NCI-H1417 treated with DMSO at 0.1 percent for 48 hours (cell line): ENCODE data around the gene ARPC5.
"Not testable (repeated sequence)": the region's sequence is repeated elsewhere in the genome, so short reads cannot be mapped to it uniquely, and the experiment has no call there.

Experiments used
- DNase-seq: peaks from one replicate; lab custom pipeline; 2025; lab: John Stamatoyannopoulos, UW

ARPC5 gene

DNA sequence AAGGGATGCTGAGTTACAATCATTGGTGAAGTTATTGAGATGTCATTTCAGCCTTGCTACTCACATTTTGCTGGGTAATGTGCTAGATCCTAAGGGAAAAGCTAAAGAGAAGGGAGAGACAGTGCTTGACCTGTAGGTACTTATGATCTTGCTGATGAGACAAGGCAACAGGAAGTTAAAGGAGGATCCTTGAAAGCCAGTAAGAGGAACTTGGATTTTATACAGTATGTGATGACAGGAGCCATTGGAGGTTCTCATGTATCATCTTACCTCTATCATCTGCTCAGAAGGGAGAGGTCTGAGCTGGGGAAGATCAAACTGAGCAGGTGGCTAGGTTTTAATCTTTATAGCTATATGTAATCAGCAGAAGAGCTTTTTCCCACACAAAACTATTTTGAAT, 11.2 kb upstream of the ARPC5 start:
- DNase-seq, result no peak

DNA sequence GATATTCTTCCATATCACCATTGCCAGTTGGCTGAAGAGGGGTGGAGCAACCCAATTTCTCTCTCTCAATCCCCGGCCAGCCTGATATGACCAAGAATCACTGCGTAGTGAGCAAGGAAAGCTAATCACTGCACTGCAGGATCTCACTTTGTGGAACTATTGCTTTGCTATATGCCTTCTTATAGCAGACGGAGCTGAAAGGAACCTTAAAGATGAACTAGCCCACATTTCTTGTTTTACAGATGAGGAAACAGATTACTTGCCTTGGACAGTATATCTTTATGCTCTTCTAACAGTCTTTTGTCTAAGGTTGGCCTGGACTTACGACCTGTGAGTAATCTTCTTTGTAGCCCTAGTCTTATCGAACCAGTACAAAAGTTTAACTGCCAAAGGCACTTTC, 9.9 kb upstream of the ARPC5 start:
- DNase-seq, result no peak

GRCh38 chr1:183642166-183642565, 6.6 kb upstream of the ARPC5 start:
- no peak for DNase-seq

DNA sequence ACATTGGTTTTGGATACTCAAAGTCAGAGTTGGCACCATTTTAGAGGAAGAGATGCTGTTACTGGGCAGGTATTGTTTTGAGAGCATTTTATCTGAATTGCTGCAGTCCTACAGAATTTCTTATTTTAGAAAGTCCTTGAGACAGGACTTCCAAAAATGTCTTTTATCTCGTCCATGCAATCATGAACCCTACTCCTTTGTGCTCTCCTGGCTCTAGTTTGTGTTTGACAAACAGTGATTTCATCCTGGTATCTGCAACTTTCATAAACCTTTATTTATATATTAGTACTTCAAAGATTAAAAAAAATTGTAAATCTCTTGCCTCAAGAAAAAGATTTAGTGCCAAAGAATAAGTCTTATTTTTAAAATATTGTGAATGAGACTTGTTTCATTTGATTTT, 4.6 kb upstream of the ARPC5 start:
- no peak for DNase-seq

- DNase-seq, result no peak
These were observed 3.2 kb upstream of the ARPC5 start for GRCh38 chr1:183638649-183639387.

DNA sequence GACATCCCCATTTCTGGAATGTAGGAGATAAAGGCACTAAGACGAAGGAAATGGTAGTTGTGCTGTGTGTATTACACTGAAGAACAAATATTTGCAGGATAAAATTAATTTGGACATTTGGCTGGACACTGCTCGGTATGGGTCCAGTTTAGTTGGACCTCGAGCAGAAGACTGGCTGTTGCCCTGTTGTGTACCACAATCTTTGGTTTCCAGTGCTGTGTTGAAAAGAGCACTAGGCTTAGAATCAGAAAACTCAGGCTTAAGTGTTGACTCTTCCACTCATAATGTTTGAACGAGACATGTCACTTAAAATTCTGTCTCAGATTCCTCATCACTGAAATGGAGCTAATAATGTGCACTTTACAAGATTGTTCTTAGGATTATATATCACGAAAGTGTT, 1.2 kb upstream of the ARPC5 start:
- no peak for DNase-seq

GRCh38 chr1:183636334-183636682, 725 bp upstream of the ARPC5 start:
- DNase-seq, result no peak

DNA sequence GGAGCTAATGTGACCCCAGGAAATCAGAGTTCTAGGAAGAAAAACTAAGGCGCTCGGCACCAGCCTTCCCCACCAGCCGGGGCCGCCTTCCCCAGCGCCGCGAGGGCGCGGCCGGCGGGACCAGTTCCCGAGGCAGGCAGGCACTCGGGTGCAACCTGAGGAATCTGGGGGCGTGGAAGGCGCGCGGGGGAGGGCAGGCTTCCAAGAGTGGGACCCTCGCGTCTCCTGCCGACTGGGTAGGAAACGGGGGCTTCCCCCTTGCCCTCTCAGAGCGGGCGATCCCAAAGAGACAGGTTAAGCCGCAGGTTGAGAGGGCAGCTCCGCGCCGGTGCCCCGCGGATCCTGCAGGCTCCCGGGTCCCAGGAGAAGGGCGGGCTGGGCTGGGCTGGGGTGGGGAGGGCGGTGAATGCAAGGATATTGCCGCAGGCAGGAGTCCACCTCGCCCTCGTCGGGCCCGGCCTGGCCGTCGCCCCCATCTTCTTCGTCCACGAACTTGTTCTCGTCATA, 431 bp downstream of the ARPC5 start:
- DNase-seq, result no peak

GRCh38 chr1:183634429-183635065, 1.0 kb downstream of the ARPC5 start:
- no peak for DNase-seq

- DNase-seq, result no peak
These were observed 1.8 kb downstream of the ARPC5 start for GRCh38 chr1:183633676-183634343.

DNA sequence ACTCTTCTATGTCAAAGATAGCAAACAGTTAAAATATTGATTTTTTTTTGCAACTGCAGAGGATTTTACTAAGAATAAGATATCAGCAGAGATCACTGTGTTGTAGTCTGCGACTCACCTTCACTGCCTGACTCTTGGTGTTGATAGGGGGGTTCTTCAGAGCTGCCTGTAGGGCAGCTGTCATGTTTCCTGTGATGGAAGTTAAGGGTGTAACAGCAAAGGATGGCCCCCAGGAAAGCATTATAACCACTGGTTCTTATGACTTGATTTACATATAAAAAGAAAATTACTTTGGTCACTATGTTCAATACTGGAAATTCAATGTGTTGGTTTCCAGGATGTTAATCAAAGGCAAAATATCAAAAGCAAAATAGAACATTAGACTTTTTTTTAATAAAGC, 2.6 kb downstream of the ARPC5 start:
- no peak for DNase-seq

GRCh38 chr1:183632114-183632513, 3.5 kb downstream of the ARPC5 start:
- DNase-seq, result no peak

DNA sequence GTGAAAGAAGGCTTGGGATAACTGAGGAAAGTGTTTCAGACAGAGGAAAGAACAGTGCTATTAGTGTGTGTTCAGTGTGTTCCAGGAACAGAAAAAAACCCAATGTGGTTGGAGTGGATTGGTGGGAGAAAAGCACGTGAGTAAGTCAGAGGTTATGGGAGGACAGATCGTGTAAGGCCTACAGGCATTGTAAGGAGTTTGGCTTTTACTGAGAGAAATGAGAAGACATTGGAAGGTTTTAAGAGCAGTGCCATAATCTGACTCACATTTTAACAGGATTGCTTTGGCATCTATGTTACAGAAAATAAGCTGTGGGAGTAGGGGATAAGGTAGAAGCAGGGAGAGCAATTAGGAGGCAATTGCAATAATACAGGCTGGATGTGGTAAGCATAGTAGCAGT, 4.8 kb downstream of the ARPC5 start:
- DNase-seq, result no peak

DNA sequence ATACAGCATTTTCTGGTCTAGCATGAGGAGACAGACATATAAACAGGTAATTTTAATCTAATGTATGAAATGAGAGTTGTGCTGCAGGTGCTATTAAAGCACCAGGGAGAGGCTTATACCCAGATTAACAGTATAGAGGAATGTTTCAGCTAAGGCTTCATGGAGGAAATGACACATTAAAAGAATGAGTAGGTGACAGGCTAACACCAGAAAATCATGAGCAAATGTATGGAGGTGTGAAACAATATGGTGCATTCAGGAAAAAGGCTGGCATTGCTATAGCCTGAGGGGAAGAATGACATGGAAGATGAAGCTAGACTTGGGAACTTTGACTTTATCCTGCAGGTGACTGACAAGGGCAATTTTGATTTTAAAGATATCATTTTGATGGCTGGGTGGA, 7.0 kb downstream of the ARPC5 start:
- DNase-seq, result no peak

DNA sequence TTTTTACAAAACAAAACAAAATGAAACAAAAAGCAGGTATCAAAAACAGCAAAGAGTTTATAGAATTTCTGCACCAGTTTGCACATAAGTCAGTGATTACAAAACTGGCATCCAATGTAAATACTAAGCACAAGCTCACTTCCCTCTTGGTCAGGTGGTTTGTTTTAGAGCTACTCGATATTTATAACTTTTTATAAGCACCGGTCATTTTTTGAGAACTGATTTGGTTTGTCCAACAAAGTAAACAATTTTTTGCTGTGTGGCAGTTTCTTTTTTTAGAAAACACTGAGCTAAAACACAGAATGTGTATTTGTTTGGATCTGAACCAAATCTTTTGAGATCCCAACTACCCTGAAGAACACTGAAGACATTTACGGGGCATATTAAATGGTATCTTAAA, 9.3 kb downstream of the ARPC5 start:
- DNase-seq, result not testable (repeated sequence)

- no peak for DNase-seq
These were observed 12.4 kb downstream of the ARPC5 start for GRCh38 chr1:183622884-183623785.

DNA sequence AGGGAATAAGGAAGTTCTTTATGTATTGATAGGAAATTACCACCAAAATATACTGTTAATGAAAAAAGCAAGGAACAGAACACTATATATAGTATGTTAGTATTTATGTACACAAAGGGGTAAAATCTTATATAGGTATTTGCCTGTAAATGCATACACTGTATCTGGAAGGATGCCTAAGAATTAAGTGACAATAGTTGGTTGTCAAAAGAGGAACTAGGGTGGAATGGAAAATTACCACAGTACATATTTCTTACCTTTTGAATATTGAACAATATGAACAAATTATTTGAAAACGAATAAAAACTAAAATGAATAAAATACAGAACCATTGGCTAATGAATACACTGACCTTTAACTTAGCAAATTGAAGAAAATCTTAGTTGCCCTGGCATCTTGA, 13.6 kb downstream of the ARPC5 start:
- no peak for DNase-seq

DNA sequence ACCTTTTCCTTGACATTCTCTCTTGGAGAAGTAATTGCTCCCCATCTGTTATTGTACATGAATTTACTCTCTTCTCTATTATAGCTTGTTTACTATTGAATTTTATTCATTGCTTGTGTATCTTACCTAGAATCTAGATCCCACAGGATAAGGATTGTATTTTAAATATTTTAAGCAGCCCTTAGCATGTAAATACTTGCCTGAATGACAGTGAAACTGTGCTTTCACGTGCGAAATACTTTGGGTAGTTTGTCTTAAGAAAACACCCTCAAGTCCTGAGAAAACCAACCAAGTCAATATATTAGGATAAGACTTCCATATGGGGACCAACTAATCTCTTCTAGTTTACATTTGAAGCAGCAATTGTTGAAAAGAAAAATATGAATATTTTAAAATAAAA, 15.3 kb downstream of the ARPC5 start:
- DNase-seq, result no peak

DNA sequence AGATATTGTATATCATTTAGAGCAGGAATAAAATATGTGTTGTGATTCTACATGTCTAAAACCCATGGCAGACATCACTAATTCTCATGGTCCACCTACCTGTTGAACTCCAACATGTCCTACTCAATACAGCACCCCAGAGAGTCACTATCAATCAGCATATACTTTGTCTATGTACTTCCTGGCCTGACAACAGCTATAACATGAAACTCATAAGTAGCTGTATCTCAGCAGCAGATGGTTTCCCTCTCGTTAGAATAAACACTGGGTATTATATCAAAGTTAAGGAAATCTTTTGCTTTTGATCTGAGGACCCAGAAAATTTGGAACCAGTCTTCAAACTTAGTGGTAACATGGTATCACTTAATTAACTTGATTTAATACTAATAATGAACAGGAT, 15.8 kb downstream of the ARPC5 start:
- DNase-seq, result no peak

DNA sequence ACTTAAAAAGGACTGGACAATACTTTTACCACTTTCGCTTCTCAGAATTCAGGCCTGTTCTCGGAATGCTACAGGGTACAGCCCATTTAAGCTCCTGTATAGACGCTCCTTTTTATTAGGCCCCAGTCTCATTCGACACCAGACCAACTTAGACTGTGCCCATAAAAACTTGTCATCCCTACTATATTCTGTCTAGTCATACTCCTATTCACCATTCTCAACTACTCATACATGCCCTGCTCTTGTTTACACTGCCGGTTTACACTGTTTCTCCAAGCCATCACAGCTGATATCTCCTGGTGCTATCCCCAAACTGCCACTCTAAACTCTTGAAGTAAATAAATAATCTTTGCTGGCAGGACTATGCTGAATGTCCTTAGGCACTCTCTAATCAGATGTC, 17.4 kb downstream of the ARPC5 start:
- DNase-seq, result not testable (repeated sequence)

DNA sequence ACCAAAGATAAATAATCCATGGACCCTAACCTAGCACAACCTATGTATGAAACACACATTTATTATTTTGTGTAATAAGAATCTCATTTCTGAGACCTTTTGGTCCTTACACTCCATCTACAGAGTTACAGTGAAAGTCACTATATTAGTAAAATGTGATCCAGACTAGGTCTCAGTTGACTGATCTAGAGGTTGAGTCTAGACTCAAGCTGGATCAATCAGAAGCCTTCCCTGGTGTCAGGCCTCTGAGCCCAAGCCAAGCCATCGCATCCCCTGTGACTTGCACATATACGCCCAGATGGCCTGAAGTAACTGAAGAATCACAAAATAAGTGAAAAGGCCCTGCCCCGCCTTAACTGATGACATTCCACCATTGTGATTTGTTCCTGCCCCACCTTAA, 22.6 kb downstream of the ARPC5 start:
- DNase-seq, result not testable (repeated sequence)

DNA sequence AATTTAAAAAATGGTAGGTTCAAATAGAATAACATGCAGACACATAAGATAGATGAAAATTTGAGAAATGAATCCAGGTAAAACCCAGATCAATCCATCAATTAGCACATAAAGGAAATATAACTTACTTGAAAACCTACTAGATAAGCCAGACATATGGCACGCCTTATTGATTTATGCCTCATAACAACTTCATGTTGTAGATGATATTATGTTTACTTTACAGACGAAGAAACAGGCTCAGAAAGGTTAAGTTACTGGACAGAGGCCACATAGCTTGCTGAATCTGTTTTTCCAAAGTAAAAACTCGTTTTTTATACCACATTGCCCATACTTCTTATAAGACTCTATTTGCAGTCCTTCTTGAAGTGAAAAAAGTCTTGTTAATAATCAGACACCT, 23.2 kb downstream of the ARPC5 start:
- no peak for DNase-seq
